ENCODE results near the gene CRIP2. TPM values are rescaled to one million over a fixed set of nuclear protein-coding genes. Genes with fewer than 3 reads are reported as not detected.

CRIP2 gene
- total and polyA plus RNA-seq, 2 of the 4 experiments (the other 2 are of a cell fraction) = 18.1 to 123 TPM

DNA sequence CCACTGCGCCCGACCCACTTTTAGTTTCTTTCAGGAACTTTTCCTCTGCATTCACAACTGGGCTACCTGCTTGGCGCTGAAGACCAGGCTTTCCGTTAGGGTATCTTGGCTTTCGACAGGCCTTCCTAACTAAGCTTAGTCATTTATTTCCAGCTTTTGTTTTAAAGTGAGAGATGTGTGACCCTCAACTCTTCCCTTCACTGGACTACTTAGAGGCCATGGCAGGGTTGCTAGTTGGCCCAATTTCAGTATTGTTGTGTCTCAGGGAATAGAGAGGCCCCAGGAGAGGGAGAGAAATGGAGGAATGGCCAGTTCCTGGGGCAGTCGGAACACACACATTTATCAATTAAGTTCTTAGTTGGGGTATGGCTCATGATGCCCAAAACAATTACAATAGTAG, 44.6 kb upstream of the CRIP2 start:
- Histone ChIP-seq H2AFZ (replicated peaks; ENCODE audit: low read length, poor library complexity) (no peak overlapping the region), H4K91ac (ENCODE audit: insufficient read depth, low read depth, low read length) (no peak overlapping the region), H2BK20ac (ENCODE audit: low read depth, low read length) (no peak overlapping the region), H2AK9ac (replicated peaks; ENCODE audit: low read depth, low read length, poor library complexity) (no peak overlapping the region), H3K36me3 (ENCODE audit: control insufficient read depth, insufficient read depth, low read length) (peaks cover 10% of the 10 kb centered on the region), H3K27ac (ENCODE audit: insufficient read depth, low read length) (no peak overlapping the region), H2BK5ac (ENCODE audit: low read depth, low read length, poor library complexity, severe bottlenecking) (no peak overlapping the region), H4K5ac (ENCODE audit: low read depth, low read length) (no peak overlapping the region), H3K18ac (ENCODE audit: low read depth, low read length) (no peak overlapping the region), H2BK15ac (ENCODE audit: low read depth, low read length) (no peak overlapping the region), H4K20me1 (ENCODE audit: insufficient read depth, low read length) (peaks cover 88% of the 10 kb centered on the region), H3K4me3 (ENCODE audit: insufficient read depth, low read depth, low read length) (no peak overlapping the region), H3K56ac (ENCODE audit: extremely low read depth, insufficient read depth, low read length) (no peak overlapping the region), H3K27me3 (ENCODE audit: control insufficient read depth, insufficient read depth, low read length) (no peaks in the 10 kb centered on the region), H3K9me1 (ENCODE audit: insufficient read depth, low read length) (peaks cover 10% of the 10 kb centered on the region), H3K79me1 (ENCODE audit: low read depth in 1 of 2, low read length in 2 of 2) (peaks cover 20 to 68% of the 10 kb centered on the region in 2 experiments), H2BK120ac (ENCODE audit: low read depth, low read length) (no peak overlapping the region), H4K8ac (ENCODE audit: low read depth in 2 of 2, low read length in 2 of 2) (no peak overlapping the region), H3K4ac (ENCODE audit: low read depth, low read length) (no peak overlapping the region), H3K9ac (ENCODE audit: low read depth, low read length) (no peak overlapping the region), H3K4me1 (ENCODE audit: control insufficient read depth, insufficient read depth, low read length) (no peaks in the 10 kb centered on the region; the same call in 1 of the 2 replicates), H3K23ac (ENCODE audit: low read depth, low read length) (no peak overlapping the region), H2AK5ac (ENCODE audit: low read depth, low read length) (no peak overlapping the region), H3K4me2 (ENCODE audit: low read depth, low read length) (no peak overlapping the region), H3K9me3 (ENCODE audit: control insufficient read depth, insufficient read depth, low read length) (no peaks in the 10 kb centered on the region), H3K14ac (replicated peaks; ENCODE audit: low read depth, low read length) (no peak overlapping the region)
- ChIA-PET CTCF (interaction anchor here (1.0 kb wide), 1 partner anchor 18 kb away, joined by 3 read pairs; no protein-coding TSS in a partner anchor), POLR2A (ENCODE audit: unreplicated experiment) (no interaction called here)
- in situ Hi-C loops (cut with MboI; ENCODE audit: low sequenced_read_pairs) = no loop called here
- TF ChIP-seq CEBPB (IDR thresholded peaks at IDR 0.05; ENCODE audit: low read depth, low read length) = no peak
- TF ChIP-seq FOS (IDR thresholded peaks at IDR 0.05; ENCODE audit: low read depth, low read length) = no peak
- no peak for TF ChIP-seq ELK1 (IDR thresholded peaks at IDR 0.05; ENCODE audit: borderline replicate concordance, low read depth, low read length)
- no peak for TF ChIP-seq POLR2A (IDR thresholded peaks at IDR 0.05; ENCODE audit: low read depth, low read length)
- TF ChIP-seq NFE2L2 (IDR thresholded peaks at IDR 0.05; ENCODE audit: low read depth, low read length) = no peak
- no peak for TF ChIP-seq USF2 (IDR thresholded peaks at IDR 0.05; ENCODE audit: low read depth, low read length)
- no peak for TF ChIP-seq RAD21 (IDR thresholded peaks at IDR 0.05; ENCODE audit: low read length)
- no peak for TF ChIP-seq SMC3 (IDR thresholded peaks at IDR 0.05; ENCODE audit: low read depth, low read length)
- TF ChIP-seq, protein P1, sequence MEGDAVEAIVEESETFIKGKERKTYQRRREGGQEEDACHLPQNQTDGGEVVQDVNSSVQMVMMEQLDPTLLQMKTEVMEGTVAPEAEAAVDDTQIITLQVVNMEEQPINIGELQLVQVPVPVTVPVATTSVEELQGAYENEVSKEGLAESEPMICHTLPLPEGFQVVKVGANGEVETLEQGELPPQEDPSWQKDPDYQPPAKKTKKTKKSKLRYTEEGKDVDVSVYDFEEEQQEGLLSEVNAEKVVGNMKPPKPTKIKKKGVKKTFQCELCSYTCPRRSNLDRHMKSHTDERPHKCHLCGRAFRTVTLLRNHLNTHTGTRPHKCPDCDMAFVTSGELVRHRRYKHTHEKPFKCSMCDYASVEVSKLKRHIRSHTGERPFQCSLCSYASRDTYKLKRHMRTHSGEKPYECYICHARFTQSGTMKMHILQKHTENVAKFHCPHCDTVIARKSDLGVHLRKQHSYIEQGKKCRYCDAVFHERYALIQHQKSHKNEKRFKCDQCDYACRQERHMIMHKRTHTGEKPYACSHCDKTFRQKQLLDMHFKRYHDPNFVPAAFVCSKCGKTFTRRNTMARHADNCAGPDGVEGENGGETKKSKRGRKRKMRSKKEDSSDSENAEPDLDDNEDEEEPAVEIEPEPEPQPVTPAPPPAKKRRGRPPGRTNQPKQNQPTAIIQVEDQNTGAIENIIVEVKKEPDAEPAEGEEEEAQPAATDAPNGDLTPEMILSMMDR (conservative IDR thresholded peaks at IDR 0.05; ENCODE audit: low read depth, low read length) = no peak
- no peak for TF ChIP-seq MAFK (IDR thresholded peaks at IDR 0.05; ENCODE audit: low read depth, low read length)
- no CpG with 5 or more reads among the region's 6 CpGs for WGBS, 2 experiments (ENCODE audit: extremely low coverage in 2 of 2, insufficient read length in 1 of 2)
- no peak for ATAC-seq (ENCODE audit: low read depth)
- BruUV-seq (replicated peaks) = no TSS peak
- dilution Hi-C loops (cut with HindIII; ENCODE audit: low sequenced_read_pairs, unreplicated experiment) = no loop called here
- intact Hi-C loops (cut with micrococcal nuclease) = no loop called here
- DNase-seq = no peak
